ENCODE results near the gene SYT1.

GRCh38 chr12:78871566-78871965, 7.0 kb downstream of the SYT1 start:
- TF ChIP-seq CTCF (conservative IDR thresholded peaks at IDR 0.05 in 1 of 2, IDR thresholded peaks at IDR 0.05 in 1 of 2; ENCODE audit: extremely low read depth in 1 of 2, insufficient read depth in 1 of 2, low read depth in 1 of 2, low read length in 2 of 2) (no peak), EZH2 (IDR thresholded peaks at IDR 0.05; ENCODE audit: borderline replicate concordance, low read length) (no peak)

Data from mammary epithelial cell (primary cell).